GM18858 (cell line): Measurements from ENCODE around the gene HHATL.
"Not testable (repeated sequence)": the region's sequence is repeated elsewhere in the genome, so short reads cannot be mapped to it uniquely, and the experiment has no call there.

Experiments used
- ATAC-seq: cut with Tn5 transposase; IDR thresholded peaks from one replicate; pipeline ENCODE4 v1.9.1; 2021; ENCODE audit not compliant: unreplicated experiment

HHATL gene

GRCh38 chr3:42734263-42734860 lies 31.8 kb upstream of the HHATL start:
- no peak for ATAC-seq

DNA sequence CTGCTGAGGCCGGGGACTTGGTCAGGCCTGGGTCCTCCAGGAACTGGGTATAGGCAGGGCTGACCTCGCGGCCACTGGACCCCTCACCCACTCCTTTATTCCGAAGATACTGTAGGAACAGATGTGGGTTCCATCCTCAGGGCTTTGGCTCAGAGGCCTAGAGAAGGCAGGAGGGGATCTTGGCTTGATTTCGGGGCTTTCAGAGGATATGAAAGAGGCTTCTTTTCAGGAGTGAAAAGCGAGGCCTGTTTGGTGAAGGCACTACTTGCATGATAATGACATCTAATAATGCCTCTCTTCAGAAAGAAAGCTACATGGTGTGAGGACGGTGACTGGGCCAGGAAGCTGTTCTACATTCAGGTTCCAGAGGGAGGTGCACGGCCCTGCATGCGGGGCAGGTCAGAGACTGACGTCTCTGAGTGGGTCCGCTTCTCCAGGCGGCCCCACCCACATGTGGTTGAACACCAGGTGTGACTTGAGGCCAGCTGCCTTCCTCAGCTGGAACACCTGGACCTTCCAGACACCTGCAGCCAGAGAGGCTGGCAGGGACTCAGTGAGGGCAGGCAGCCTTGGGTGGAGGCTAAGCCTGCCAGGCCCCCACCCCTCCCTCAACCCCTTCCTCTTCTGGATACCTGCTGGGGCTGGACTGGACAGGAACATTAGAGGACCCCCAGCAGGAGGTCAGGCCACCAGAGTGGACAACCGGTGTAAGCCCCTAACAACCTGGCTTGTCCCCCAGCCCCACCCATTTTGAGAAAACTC lies 31.1 kb upstream of the HHATL start:
- no peak for ATAC-seq

GRCh38 chr3:42732829-42733459 lies 30.3 kb upstream of the HHATL start:
- ATAC-seq: no peak

GRCh38 chr3:42732196-42732828 lies 29.7 kb upstream of the HHATL start:
- no peak for ATAC-seq

GRCh38 chr3:42731476-42732195 lies 29.0 kb upstream of the HHATL start:
- ATAC-seq: no peak

GRCh38 chr3:42730706-42731420 lies 28.3 kb upstream of the HHATL start:
- no peak for ATAC-seq

GRCh38 chr3:42730294-42730693 lies 27.7 kb upstream of the HHATL start:
- ATAC-seq: no peak

DNA sequence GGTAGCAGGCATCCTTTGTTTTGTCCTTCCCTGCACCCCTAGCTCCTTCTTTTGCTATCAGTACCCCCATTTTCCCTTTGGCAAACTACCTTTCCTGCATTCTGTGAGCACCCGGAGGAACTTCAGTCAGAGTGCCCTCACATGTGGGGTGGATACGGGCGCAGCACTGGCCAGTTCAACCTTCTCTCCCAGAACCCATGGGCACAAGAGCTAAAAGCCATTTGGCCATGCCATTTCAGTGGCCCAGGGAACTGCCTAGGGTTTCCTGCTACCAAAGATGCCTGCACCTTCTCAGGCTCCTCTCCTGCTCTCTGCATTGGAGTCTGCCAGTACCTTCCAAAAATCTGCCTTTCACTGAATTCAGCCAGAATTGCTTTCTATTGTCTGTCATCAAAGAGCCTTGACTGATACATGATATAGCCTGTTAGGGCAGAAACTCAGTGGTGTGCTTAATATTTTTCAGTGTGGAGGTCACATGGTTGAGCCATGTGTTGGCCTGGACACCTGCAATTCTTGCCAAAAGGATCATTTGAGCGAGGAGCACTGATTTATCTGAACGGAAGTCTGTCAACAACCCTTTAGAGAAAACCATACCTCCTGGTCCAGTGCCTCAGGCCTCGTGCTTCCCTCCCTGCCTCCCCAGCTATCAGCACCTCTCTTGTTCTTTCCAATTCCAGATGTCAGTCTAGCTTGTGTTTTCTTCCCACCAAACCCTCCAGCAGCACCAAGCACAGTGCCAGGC lies 27.0 kb upstream of the HHATL start:
- ATAC-seq: no peak

- ATAC-seq: no peak
These were observed 26.2 kb upstream of the HHATL start for GRCh38 chr3:42728668-42729364.

DNA sequence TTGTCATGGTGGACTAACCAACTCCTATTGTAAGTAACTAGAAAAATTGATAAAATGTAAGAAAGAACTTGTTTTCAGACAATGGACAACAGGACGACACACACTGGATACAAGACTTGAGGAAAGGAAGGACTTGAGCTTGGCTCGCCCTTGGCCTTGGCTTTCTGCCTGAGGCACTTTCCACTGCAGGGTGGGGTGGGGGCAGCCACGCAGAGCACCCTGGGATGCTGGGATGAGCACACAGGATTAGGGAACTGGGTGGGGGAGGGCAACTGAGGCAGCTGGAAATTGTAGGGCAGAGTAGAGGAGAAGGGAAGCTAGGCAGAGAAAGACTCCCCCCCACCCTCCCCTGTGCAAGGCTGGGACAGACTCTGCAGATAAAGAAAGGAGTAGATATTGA lies 25.5 kb upstream of the HHATL start:
- ATAC-seq: no peak

- no peak for ATAC-seq
These were observed 22.9 kb upstream of the HHATL start for GRCh38 chr3:42725454-42725853.

GRCh38 chr3:42723219-42723618 lies 20.6 kb upstream of the HHATL start:
- ATAC-seq: no peak

- ATAC-seq: not testable (repeated sequence)
These were observed 19.8 kb upstream of the HHATL start for GRCh38 chr3:42722442-42722841.

DNA sequence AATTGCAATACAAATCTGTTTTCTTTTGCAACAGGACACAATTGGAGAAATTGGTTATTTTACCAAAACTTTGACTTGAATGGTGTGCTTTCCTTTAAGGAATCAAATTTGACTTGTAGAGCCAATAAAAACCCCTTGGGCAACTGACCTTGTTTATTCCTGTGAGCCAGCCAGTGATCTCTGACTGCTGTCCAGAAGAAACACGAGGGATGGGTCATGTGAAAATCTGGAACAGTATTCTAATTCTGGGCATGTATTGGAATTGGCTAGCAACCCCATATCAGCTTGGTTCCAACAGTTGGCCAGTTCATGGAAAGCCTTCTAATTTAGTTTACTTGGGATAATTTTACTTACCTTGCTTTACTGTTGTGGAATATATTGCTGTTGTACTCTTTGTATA lies 19.1 kb upstream of the HHATL start:
- ATAC-seq: no peak

GRCh38 chr3:42720126-42720525 lies 17.5 kb upstream of the HHATL start:
- no peak for ATAC-seq

DNA sequence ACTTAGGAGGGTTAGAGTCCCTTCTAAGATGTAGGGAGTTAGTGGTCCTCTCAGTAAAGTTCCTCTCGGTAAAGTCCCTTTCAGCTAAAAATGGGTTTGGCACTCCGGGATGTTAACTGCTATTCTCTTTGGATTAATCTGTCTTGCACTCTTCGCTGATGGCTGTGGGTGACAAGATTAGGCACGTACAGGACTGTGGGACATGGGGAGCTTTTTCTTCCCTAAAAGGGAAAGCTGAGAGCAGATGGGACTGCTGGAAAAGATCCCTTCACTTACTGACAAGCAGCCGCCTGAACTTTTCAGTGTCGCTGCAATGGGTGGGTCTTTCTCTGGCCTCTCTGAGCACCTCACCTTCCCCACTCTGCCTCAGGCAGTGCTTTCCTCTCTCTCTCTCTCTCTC lies 16.4 kb upstream of the HHATL start:
- ATAC-seq: no peak

- no peak for ATAC-seq
These were observed 15.7 kb upstream of the HHATL start for GRCh38 chr3:42718338-42718737.

DNA sequence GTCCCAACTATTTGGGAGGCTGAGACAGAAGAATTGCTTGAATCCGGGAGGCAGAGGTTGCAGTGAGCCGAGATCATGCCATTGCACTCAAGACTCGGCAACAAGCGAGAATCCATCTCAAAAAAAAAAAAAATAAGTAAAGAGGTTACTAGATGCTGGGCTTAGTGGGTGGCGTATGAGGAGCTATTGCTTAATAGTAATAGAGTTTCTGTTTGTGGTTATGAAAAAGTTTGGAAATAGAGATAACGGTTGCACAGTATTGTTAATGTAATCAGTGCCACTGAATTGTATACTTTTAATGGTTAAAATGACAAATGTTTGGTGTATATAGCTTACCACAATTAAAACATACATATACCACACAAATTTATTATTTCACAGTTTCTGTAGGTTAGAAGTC lies 14.7 kb upstream of the HHATL start:
- no peak for ATAC-seq

DNA sequence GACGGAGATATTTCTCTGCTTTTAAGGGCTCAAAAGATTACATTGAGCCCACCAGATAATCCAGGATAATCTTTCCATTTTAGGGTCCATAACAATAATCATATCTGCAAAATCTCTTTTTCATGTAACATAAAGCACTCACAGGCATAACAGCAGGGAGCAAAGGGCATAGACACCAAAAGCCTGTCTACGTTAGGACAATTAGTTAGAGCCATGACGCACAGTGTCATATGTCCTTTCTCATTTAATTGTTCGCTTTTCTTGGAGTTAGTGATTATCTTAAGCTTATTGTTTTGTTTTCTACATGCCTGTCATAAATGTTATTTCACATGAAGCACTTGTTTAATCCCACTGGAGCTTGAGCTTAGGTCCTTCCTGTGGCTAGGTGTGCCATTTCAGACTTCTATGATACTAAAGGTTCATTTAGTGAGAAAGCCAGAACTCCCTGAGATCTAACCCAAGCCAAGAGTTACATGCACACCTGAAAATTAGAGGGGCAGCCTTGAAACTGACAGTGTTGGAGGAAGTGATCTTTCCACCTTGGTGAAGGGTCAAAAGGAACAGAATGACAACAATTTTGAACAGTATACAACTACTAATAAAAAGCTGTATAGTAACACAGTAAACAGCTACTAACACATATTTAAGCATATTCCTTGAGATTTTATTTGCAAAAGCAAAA lies 11.7 kb upstream of the HHATL start:
- no peak for ATAC-seq
